SK-N-SH treated with all-trans-retinoic acid at 6 μM for 48 hours (cell line): ENCODE results near the gene TPM4.

ENCODE experiments used
- ATAC-seq: fragments of 200-7000 bp; cut with Tn5 transposase; 3 replicates; pipeline ENCODE4 v1.9.1; 2020; ENCODE audit warnings: mild to moderate bottlenecking, moderate library complexity
- ARNTL ChIP-seq: fragments of 450-650 bp; formaldehyde crosslinking; IDR thresholded peaks from 2 replicates; pipeline ENCODE4 v1.5.0; 2020; ENCODE audit warnings: low read depth, mild to moderate bottlenecking, moderate library complexity, borderline replicate concordance
- ESRRG ChIP-seq: fragments of 250-450 bp; sonication (Bioruptor Pico); IDR thresholded peaks from 2 replicates; pipeline ENCODE4 v1.6.1; 2021; ENCODE audit warnings: mild to moderate bottlenecking
- GLIS3 ChIP-seq: fragments of 250-450 bp; sonication (Bioruptor Pico); IDR thresholded peaks from 2 replicates; pipeline ENCODE4 v1.5.0; 2020; ENCODE audit warnings: mild to moderate bottlenecking, moderate library complexity
- OSR1 ChIP-seq: fragments of 250-450 bp; sonication (Bioruptor Pico); IDR thresholded peaks from 2 replicates; pipeline ENCODE4 v1.8.0; 2022; ENCODE audit warnings: moderate library complexity, mild to moderate bottlenecking, inconsistent platforms
- PPARA ChIP-seq: fragments of 250-450 bp; sonication (Bioruptor Pico); IDR thresholded peaks from 2 replicates; pipeline ENCODE4 v1.5.0; 2020; ENCODE audit warnings: mild to moderate bottlenecking, borderline replicate concordance
- TCF4 ChIP-seq: fragments of 250-450 bp; sonication (Bioruptor Pico); IDR thresholded peaks from 2 replicates; pipeline ENCODE4 v1.8.0; 2021; ENCODE audit warnings: mild to moderate bottlenecking, moderate library complexity, borderline replicate concordance
- ZFP3 ChIP-seq: fragments of 250-450 bp; sonication (Bioruptor Pico); IDR thresholded peaks from 2 replicates; pipeline ENCODE4 v1.5.0; 2020; ENCODE audit warnings: mild to moderate bottlenecking, moderate library complexity
- ZNF8 ChIP-seq: fragments of 450-650 bp; formaldehyde crosslinking; IDR thresholded peaks from 2 replicates; pipeline ENCODE4 v1.5.0; 2020; ENCODE audit warnings: mild to moderate bottlenecking, moderate library complexity
- TF ChIP-seq, protein P1 (sequence below): fragments of 250-450 bp; sonication (Bioruptor Pico); IDR thresholded peaks from 2 replicates; pipeline ENCODE4 v1.8.0; 2020; ENCODE audit warnings: mild to moderate bottlenecking, moderate library complexity, borderline replicate concordance
- TF ChIP-seq, protein P2 (sequence below): fragments of 250-450 bp; sonication (Bioruptor Pico); IDR thresholded peaks from 2 replicates; pipeline ENCODE4 v1.5.1; 2021; ENCODE audit warnings: mild to moderate bottlenecking, moderate library complexity
- TF ChIP-seq, protein P3 (sequence below): fragments of 250-450 bp; sonication (Bioruptor Pico); IDR thresholded peaks from 2 replicates; pipeline ENCODE4 v1.5.1; 2020; ENCODE audit warnings: low read depth, mild to moderate bottlenecking, moderate library complexity
- TF ChIP-seq, protein P4 (sequence below): fragments of 250-450 bp; sonication (Bioruptor Pico); IDR thresholded peaks from 2 replicates; pipeline ENCODE4 v1.5.0; 2020; ENCODE audit warnings: mild to moderate bottlenecking, moderate library complexity
- TF ChIP-seq, protein P5 (sequence below): fragments of 250-450 bp; sonication (Bioruptor Pico); IDR thresholded peaks from 2 replicates; pipeline ENCODE4 v1.8.0; 2021; ENCODE audit warnings: low read depth, mild to moderate bottlenecking, moderate library complexity, borderline replicate concordance

TPM4 gene

DNA sequence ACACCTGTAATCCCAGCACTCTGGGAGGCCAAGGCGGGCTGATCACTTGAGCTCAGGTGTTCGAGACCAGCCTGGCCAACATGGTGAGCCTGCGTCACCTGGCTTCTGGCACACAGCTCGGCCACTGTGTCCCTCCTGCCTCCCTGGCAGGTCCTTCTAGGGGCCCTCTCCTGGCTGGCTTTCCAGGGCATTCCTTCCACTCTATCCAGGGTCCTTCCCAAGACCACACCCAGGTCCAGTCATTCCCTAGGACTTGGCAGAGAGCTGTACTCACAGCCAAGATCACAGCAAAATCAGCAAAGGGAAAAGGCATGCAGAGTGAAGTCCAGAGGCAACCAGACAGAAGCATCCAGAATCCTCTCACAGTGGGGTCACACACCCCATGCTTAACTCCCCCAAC lies 57.5 kb downstream of the TPM4 start:
- ATAC-seq, result no peak
- TF ChIP-seq, protein P1, sequence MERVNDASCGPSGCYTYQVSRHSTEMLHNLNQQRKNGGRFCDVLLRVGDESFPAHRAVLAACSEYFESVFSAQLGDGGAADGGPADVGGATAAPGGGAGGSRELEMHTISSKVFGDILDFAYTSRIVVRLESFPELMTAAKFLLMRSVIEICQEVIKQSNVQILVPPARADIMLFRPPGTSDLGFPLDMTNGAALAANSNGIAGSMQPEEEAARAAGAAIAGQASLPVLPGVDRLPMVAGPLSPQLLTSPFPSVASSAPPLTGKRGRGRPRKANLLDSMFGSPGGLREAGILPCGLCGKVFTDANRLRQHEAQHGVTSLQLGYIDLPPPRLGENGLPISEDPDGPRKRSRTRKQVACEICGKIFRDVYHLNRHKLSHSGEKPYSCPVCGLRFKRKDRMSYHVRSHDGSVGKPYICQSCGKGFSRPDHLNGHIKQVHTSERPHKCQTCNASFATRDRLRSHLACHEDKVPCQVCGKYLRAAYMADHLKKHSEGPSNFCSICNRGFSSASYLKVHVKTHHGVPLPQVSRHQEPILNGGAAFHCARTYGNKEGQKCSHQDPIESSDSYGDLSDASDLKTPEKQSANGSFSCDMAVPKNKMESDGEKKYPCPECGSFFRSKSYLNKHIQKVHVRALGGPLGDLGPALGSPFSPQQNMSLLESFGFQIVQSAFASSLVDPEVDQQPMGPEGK, result no peak
- TF ChIP-seq OSR1 (CRISPR knock-in tag) (no peak), TCF4 (CRISPR knock-in tag) (no peak), PPARA (CRISPR knock-in tag) (no peak), ZFP3 (CRISPR knock-in tag) (no peak), GLIS3 (CRISPR knock-in tag) (no peak)
- TF ChIP-seq, protein P2, sequence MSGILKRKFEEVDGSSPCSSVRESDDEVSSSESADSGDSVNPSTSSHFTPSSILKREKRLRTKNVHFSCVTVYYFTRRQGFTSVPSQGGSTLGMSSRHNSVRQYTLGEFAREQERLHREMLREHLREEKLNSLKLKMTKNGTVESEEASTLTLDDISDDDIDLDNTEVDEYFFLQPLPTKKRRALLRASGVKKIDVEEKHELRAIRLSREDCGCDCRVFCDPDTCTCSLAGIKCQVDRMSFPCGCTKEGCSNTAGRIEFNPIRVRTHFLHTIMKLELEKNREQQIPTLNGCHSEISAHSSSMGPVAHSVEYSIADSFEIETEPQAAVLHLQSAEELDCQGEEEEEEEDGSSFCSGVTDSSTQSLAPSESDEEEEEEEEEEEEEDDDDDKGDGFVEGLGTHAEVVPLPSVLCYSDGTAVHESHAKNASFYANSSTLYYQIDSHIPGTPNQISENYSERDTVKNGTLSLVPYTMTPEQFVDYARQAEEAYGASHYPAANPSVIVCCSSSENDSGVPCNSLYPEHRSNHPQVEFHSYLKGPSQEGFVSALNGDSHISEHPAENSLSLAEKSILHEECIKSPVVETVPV (CRISPR knock-in tag), result no peak
- TF ChIP-seq, protein P3, sequence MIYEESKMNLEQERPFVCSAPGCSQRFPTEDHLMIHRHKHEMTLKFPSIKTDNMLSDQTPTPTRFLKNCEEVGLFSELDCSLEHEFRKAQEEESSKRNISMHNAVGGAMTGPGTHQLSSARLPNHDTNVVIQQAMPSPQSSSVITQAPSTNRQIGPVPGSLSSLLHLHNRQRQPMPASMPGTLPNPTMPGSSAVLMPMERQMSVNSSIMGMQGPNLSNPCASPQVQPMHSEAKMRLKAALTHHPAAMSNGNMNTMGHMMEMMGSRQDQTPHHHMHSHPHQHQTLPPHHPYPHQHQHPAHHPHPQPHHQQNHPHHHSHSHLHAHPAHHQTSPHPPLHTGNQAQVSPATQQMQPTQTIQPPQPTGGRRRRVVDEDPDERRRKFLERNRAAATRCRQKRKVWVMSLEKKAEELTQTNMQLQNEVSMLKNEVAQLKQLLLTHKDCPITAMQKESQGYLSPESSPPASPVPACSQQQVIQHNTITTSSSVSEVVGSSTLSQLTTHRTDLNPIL (CRISPR knock-in tag), result no peak
- TF ChIP-seq, protein P4, sequence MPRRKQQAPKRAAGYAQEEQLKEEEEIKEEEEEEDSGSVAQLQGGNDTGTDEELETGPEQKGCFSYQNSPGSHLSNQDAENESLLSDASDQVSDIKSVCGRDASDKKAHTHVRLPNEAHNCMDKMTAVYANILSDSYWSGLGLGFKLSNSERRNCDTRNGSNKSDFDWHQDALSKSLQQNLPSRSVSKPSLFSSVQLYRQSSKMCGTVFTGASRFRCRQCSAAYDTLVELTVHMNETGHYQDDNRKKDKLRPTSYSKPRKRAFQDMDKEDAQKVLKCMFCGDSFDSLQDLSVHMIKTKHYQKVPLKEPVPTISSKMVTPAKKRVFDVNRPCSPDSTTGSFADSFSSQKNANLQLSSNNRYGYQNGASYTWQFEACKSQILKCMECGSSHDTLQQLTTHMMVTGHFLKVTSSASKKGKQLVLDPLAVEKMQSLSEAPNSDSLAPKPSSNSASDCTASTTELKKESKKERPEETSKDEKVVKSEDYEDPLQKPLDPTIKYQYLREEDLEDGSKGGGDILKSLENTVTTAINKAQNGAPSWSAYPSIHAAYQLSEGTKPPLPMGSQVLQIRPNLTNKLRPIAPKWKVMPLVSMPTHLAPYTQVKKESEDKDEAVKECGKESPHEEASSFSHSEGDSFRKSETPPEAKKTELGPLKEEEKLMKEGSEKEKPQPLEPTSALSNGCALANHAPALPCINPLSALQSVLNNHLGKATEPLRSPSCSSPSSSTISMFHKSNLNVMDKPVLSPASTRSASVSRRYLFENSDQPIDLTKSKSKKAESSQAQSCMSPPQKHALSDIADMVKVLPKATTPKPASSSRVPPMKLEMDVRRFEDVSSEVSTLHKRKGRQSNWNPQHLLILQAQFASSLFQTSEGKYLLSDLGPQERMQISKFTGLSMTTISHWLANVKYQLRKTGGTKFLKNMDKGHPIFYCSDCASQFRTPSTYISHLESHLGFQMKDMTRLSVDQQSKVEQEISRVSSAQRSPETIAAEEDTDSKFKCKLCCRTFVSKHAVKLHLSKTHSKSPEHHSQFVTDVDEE (CRISPR knock-in tag), result no peak

DNA sequence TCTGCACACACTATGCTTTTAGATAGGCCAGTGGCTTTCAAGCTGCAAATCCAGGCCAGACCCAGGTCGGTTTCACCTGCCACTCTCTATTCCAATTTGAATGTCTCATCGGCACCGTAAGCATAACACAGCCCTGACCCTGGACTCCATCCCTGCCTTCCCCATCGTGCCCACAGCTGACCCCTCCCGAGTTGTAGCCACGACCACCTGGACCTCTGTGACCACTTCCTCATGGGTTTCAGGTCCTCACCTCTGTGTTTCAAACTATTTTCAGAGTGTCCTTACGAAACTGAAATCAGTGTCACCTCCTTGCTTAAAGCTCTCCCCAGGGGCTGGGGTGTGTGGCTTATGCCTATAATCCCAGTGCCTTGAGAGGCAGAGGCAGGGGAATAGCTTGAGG lies 58.2 kb downstream of the TPM4 start:
- ATAC-seq, result no peak

More for the DNA sequence above, 58.2 kb downstream of the TPM4 start:
- no peak for TF ChIP-seq ARNTL
- TF ChIP-seq ESRRG (CRISPR knock-in tag), result no peak
- TF ChIP-seq GLIS3 (CRISPR knock-in tag), result no peak
- TF ChIP-seq, protein P4 (CRISPR knock-in tag), result no peak
- no peak for TF ChIP-seq ZFP3 (CRISPR knock-in tag)
- no peak for TF ChIP-seq PPARA (CRISPR knock-in tag)
- TF ChIP-seq, protein P1, result no peak
- TF ChIP-seq, protein P5, sequence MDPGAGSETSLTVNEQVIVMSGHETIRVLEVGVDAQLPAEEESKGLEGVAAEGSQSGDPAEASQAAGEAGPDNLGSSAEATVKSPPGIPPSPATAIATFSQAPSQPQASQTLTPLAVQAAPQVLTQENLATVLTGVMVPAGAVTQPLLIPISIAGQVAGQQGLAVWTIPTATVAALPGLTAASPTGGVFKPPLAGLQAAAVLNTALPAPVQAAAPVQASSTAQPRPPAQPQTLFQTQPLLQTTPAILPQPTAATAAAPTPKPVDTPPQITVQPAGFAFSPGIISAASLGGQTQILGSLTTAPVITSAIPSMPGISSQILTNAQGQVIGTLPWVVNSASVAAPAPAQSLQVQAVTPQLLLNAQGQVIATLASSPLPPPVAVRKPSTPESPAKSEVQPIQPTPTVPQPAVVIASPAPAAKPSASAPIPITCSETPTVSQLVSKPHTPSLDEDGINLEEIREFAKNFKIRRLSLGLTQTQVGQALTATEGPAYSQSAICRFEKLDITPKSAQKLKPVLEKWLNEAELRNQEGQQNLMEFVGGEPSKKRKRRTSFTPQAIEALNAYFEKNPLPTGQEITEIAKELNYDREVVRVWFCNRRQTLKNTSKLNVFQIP (CRISPR knock-in tag), result no peak
- TF ChIP-seq ZNF8 (CRISPR knock-in tag), result no peak
